Gastrocnemius medialis (tissue), 4 donors: Measurements from ENCODE around the gene TPSG1. TPM values are rescaled to one million over a fixed set of nuclear protein-coding genes. Genes with fewer than 3 reads are reported as not detected.
"Not testable (repeated sequence)": the region's sequence is repeated elsewhere in the genome, so short reads cannot be mapped to it uniquely, and the experiment has no call there.

Experiments used
- ATAC-seq, 2 donors: fragments of 150-250 bp; one replicate each; pipeline ENCODE4 v1.9.1; 2016
- DNase-seq, 2 donors: peaks; one replicate each; pipeline ENCODE4 v3.0.0-alpha.2; 2019
- H3K27ac ChIP-seq, 4 donors: fragments of 200-600 bp; sonication (generic); 1 replicate in 1 of 4; 2 replicates in 3 of 4; pipeline ENCODE4 v1.5.1; 2016 to 2018; ENCODE audit warnings: mild to moderate bottlenecking in 2 of 4, moderate library complexity in 1 of 4
- H3K27me3 ChIP-seq, 3 donors: fragments of 200-600 bp; sonication (generic) in 2 of 3; 1 replicate in 1 of 3; 2 replicates in 2 of 3; pipeline versions ENCODE4 v1.5.1 to v1.6.0; 2016 to 2019; ENCODE audit warnings: mild to moderate bottlenecking in 1 of 3, moderate library complexity in 1 of 3
- H3K36me3 ChIP-seq, 2 donors: fragments of 200-600 bp; sonication (generic) in 1 of 2; one replicate each; pipeline ENCODE4 v1.5.1; 2017 to 2018
- H3K4me1 ChIP-seq, 2 donors: fragments of 200-600 bp; sonication (generic) in 1 of 2; one replicate each; pipeline ENCODE4 v1.5.1; 2016 to 2017; ENCODE audit warnings: mild to moderate bottlenecking in 2 of 2
- H3K4me3 ChIP-seq, 4 donors: fragments of 200-600 bp; sonication (generic) in 3 of 4; 1 replicate in 1 of 4; 2 replicates in 3 of 4; pipeline ENCODE4 v1.5.1; 2016 to 2019; ENCODE audit warnings: mild to moderate bottlenecking in 2 of 4
- H3K9me3 ChIP-seq, 3 donors: fragments of 200-600 bp; sonication (generic) in 2 of 3; 1 replicate in 1 of 3; 2 replicates in 2 of 3; pipeline ENCODE4 v1.5.1; 2016 to 2019
- POLR2A ChIP-seq, 2 donors: fragments of 450-650 bp; IDR thresholded peaks; one replicate each; pipeline ENCODE4 v1.6.1; 2017; ENCODE audit warnings: antibody characterized with exemption in 2 of 2, mild to moderate bottlenecking in 2 of 2, moderate library complexity in 2 of 2
- in situ Hi-C, 4 donors: fragments of 200-750 bp; cut with MboI; loops; one replicate each; pipeline versions ENCODE4 v1.15.0 to v1.8.0; 2017; ENCODE audit warnings: low sequenced_read_pairs in 4 of 4
- intact Hi-C: fragments of 100-400 bp; cut with DNase I; formaldehyde crosslinking; loops from one replicate; pipeline ENCODE4 v1.15.1; 2023; ENCODE audit warnings: low total_unique reads
- total RNA-seq, 4 donors: library from RNA; depleted of rRNA; stranded (reverse); fragments of >200 nt; gene quantifications; one replicate each; pipeline versions ENCODE4 v1.1.0 to v1.2.3, GENCODE V29; 2016
- TF ChIP-seq, protein P1 (sequence below), 5 experiments: fragments of 450-650 bp in 3 of 5; fragments of 200-600 bp in 2 of 5; sonication (generic) in 2 of 5; IDR thresholded peaks in 4 of 5; conservative IDR thresholded peaks in 1 of 5; 1 replicate in 4 of 5; 2 replicates in 1 of 5; pipeline ENCODE4 v1.5.1; 2016 to 2019; ENCODE audit warnings: antibody characterized with exemption in 5 of 5, mild to moderate bottlenecking in 3 of 5, moderate library complexity in 3 of 5

Gene TPSG1
- total RNA-seq, 4 donors from 2014 or later = 0.29 TPM; not detected in 3

GRCh38 chr16:1245452-1246020 lies 20.5 kb upstream of the TPSG1 start:
- Histone ChIP-seq H3K27ac (no peak overlapping the region), H3K4me3 (no peak overlapping the region), H3K9me3 (no peaks in the 10 kb centered on the region), H3K36me3 (no peaks in the 10 kb centered on the region), H3K27me3 (peaks cover 9 to 20% (median 17%) of the 10 kb centered on the region in 3 donors), H3K4me1 (no peaks in the 10 kb centered on the region)
- intact Hi-C loops (no loop called here), in situ Hi-C loops (no loop called here)
- no peak for DNase-seq
- no peak for TF ChIP-seq POLR2A (IDR thresholded peaks at IDR 0.05)
- TF ChIP-seq, protein P1, sequence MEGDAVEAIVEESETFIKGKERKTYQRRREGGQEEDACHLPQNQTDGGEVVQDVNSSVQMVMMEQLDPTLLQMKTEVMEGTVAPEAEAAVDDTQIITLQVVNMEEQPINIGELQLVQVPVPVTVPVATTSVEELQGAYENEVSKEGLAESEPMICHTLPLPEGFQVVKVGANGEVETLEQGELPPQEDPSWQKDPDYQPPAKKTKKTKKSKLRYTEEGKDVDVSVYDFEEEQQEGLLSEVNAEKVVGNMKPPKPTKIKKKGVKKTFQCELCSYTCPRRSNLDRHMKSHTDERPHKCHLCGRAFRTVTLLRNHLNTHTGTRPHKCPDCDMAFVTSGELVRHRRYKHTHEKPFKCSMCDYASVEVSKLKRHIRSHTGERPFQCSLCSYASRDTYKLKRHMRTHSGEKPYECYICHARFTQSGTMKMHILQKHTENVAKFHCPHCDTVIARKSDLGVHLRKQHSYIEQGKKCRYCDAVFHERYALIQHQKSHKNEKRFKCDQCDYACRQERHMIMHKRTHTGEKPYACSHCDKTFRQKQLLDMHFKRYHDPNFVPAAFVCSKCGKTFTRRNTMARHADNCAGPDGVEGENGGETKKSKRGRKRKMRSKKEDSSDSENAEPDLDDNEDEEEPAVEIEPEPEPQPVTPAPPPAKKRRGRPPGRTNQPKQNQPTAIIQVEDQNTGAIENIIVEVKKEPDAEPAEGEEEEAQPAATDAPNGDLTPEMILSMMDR (IDR thresholded peaks at IDR 0.05 in 4 of 5, conservative IDR thresholded peaks at IDR 0.05 in 1 of 5) = no peak
- no peak for ATAC-seq

- no peaks in the 10 kb centered on the region for H3K4me1 ChIP-seq
Measured at GRCh38 chr16:1244881-1245280, 19.8 kb upstream of the TPSG1 start.

GRCh38 chr16:1243907-1244850 lies 19.1 kb upstream of the TPSG1 start:
- in situ Hi-C loops, intact Hi-C loops, H3K9me3 ChIP-seq, ATAC-seq, H3K27ac ChIP-seq, H3K36me3 ChIP-seq, H3K4me3 ChIP-seq, H3K4me1 ChIP-seq, DNase-seq: not testable (repeated sequence)
- peaks cover 9 to 20% (median 17%) of the 10 kb centered on the region in 3 donors for H3K27me3 ChIP-seq

More at GRCh38 chr16:1244881-1245280, 19.8 kb upstream of the TPSG1 start:
- in situ Hi-C loops (no loop called here), intact Hi-C loops (no loop called here)
- no peaks in the 10 kb centered on the region for H3K9me3 ChIP-seq
- H3K27me3 ChIP-seq = peaks cover 9 to 20% (median 17%) of the 10 kb centered on the region in 3 donors
- DNase-seq = no peak
- no peak for ATAC-seq
- H3K27ac ChIP-seq = no peak overlapping the region
- no peaks in the 10 kb centered on the region for H3K36me3 ChIP-seq
- TF ChIP-seq, protein P1 (IDR thresholded peaks at IDR 0.05 in 4 of 5, conservative IDR thresholded peaks at IDR 0.05 in 1 of 5) = no peak
- TF ChIP-seq POLR2A (IDR thresholded peaks at IDR 0.05) = no peak
- H3K4me3 ChIP-seq = no peak overlapping the region

- H3K27ac ChIP-seq, H3K36me3 ChIP-seq, in situ Hi-C loops, intact Hi-C loops, DNase-seq, ATAC-seq, H3K9me3 ChIP-seq, H3K4me1 ChIP-seq, H3K4me3 ChIP-seq: not testable (repeated sequence)
- peaks cover 9 to 20% (median 17%) of the 10 kb centered on the region in 3 donors for H3K27me3 ChIP-seq
Measured at GRCh38 chr16:1243363-1243762, 18.3 kb upstream of the TPSG1 start.

- H3K4me3 ChIP-seq, in situ Hi-C loops, H3K9me3 ChIP-seq, intact Hi-C loops, H3K36me3 ChIP-seq, DNase-seq, ATAC-seq, H3K4me1 ChIP-seq, H3K27ac ChIP-seq: not testable (repeated sequence)
- H3K27me3 ChIP-seq = peaks cover 7 to 13% (median 13%) of the 10 kb centered on the region in 3 donors
Measured at GRCh38 chr16:1241081-1241480, 16.0 kb upstream of the TPSG1 start.

DNA sequence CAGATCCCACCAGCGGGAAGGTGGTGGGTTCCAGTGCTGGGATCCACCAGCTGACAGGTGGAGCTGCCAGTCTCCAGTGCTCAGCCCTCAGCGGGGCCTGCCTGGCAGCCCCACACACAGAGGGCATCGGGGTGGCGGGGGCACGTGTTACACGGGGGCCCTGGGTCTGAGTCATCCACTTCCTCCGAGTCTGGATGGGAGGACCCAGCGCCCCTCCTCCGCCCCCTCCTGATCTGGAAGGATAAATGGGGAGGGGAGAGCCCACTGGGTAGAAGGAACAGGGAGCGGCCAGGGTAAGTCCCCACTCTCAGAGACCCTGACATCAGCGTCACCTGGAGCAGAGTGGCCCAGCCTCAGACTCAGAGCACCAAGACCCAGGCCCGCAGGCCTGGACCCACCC lies 15.4 kb upstream of the TPSG1 start, which contains the start of gene TPSAB1:
Gene TPSAB1 (plus strand): TSS at position 270 of the 400 bp plus-strand sequence. CDS start 234 bp downstream, outside the sequence.
- ATAC-seq, intact Hi-C loops, DNase-seq: not testable (repeated sequence)

DNA sequence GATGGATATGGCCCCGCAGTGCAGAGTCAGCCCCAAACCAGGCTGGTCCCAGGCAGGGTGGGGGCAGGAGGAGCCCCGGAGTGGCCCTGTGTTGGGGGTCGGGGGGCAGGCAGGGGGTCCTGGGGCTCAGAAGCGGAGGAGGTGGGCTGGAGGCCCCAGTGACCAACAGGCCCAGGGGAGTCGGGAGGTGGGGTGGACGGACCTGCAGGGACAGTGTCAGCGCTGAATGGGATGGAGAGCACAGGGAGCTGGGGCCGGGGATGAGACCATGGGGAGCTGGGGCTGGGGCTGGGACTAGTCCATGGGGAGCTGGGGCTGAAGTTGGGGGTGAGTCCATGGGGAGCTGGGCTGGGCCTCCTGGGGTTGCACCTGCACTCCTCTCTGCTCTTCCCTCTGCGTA lies 14.5 kb upstream of the TPSG1 start:
- in situ Hi-C loops, H3K9me3 ChIP-seq, DNase-seq: not testable (repeated sequence)

More for the DNA sequence above, 15.4 kb upstream of the TPSG1 start, which contains the start of gene TPSAB1:
- H3K4me3 ChIP-seq, H3K27me3 ChIP-seq, H3K36me3 ChIP-seq, H3K9me3 ChIP-seq, in situ Hi-C loops, H3K4me1 ChIP-seq, H3K27ac ChIP-seq: not testable (repeated sequence)

DNA sequence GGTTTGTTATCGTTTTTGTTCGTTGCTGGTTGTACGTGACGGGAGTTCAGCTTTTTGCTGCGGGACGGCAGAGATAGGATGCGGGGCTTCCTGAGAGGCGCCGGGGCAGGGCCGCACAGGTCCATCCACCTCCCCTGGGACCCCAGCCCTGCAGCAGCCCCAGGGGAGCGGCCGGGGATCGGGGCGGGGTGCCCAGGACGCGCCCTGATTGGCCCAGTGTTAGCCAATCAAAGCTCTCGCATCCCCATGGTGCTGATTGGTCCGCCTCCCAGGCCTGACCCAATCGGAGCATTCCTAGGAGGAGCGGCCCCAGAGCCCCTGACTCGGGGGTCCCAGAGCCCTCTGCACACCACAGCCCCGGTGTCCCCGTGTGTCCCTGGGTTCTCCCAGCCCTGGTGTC lies 13.8 kb upstream of the TPSG1 start:
- H3K27ac ChIP-seq, ATAC-seq, H3K4me3 ChIP-seq, in situ Hi-C loops, DNase-seq, H3K4me1 ChIP-seq, H3K9me3 ChIP-seq, H3K36me3 ChIP-seq, intact Hi-C loops, H3K27me3 ChIP-seq: not testable (repeated sequence)

More for the DNA sequence above, 14.5 kb upstream of the TPSG1 start:
- H3K36me3 ChIP-seq, intact Hi-C loops, H3K27ac ChIP-seq, ATAC-seq, H3K4me3 ChIP-seq, H3K27me3 ChIP-seq, H3K4me1 ChIP-seq: not testable (repeated sequence)
